Type B pancreatic cell (in vitro differentiated cells): ENCODE results near the gene REL. TPM values are rescaled to one million over a fixed set of nuclear protein-coding genes. Genes with fewer than 3 reads are reported as not detected.
"Not testable (repeated sequence)": the region's sequence is repeated elsewhere in the genome, so short reads cannot be mapped to it uniquely, and the experiment has no call there.

Experiments
- DNase-seq: peaks from one replicate; pipeline ENCODE4 v3.0.0; 2021; ENCODE audit warnings: mixed read lengths; ENCODE audit not compliant: unreplicated experiment; ENCODE audit errors: extremely low spot score
- H3K27ac Mint-ChIP-seq: 2 replicates; pipeline ENCODE4 v1.8.0; 2021; ENCODE audit warnings: mild to moderate bottlenecking, mixed read lengths
- H3K27me3 Mint-ChIP-seq: 2 replicates; pipeline ENCODE4 v1.8.0; 2021; ENCODE audit warnings: mixed read lengths
- H3K36me3 Mint-ChIP-seq: 2 replicates; pipeline ENCODE4 v1.8.0; 2021; ENCODE audit warnings: mixed read lengths
- H3K4me1 Mint-ChIP-seq: one replicate; pipeline ENCODE4 v1.8.0; 2021; ENCODE audit warnings: mixed read lengths; ENCODE audit not compliant: unreplicated experiment
- H3K4me3 Mint-ChIP-seq: 2 replicates; pipeline ENCODE4 v1.8.0; 2021; ENCODE audit warnings: mild to moderate bottlenecking, mixed read lengths
- H3K9me3 Mint-ChIP-seq: 2 replicates; pipeline ENCODE4 v1.8.0; 2021; ENCODE audit warnings: mixed read lengths
- CTCF ChIP-seq: fragments of 200-600 bp; sonication (generic); conservative IDR thresholded peaks from 2 replicates; pipeline ENCODE4 v1.5.0; 2021; ENCODE audit warnings: antibody characterized with exemption, mild to moderate bottlenecking
- total RNA-seq: library from RNA; stranded (reverse); gene quantifications from 2 replicates; pipeline ENCODE4 v1.2.1, GENCODE V29; 2021; ENCODE audit warnings: low replicate concordance

Gene REL
- total RNA-seq, 1 donor from 2014 or later, result 11.3 TPM

GRCh38 chr2:60855989-60856669, 25.2 kb upstream of the REL start:
- Mint-ChIP-seq H3K4me3 (no peak overlapping the region), H3K4me1 (no peaks in the 10 kb centered on the region), H3K9me3 (no peaks in the 10 kb centered on the region), H3K36me3 (no peaks in the 10 kb centered on the region), H3K27me3 (peaks cover 6% of the 10 kb centered on the region), H3K27ac (no peak overlapping the region)
- DNase-seq, result no peak
- TF ChIP-seq CTCF, result no peak

GRCh38 chr2:60857056-60857455, 24.3 kb upstream of the REL start:
- Mint-ChIP-seq H3K4me1 (no peaks in the 10 kb centered on the region), H3K27ac (no peak overlapping the region), H3K4me3 (no peak overlapping the region), H3K9me3 (no peaks in the 10 kb centered on the region), H3K27me3 (peaks cover 6% of the 10 kb centered on the region), H3K36me3 (no peaks in the 10 kb centered on the region)
- TF ChIP-seq CTCF, result no peak
- no peak for DNase-seq

GRCh38 chr2:60858897-60859311, 22.5 kb upstream of the REL start:
- no peak for TF ChIP-seq CTCF
- H3K36me3 Mint-ChIP-seq, result no peaks in the 10 kb centered on the region
- no peak for DNase-seq
- peaks cover under 1% of the 10 kb centered on the region for H3K27me3 Mint-ChIP-seq
- H3K4me1 Mint-ChIP-seq, result no peaks in the 10 kb centered on the region
- H3K9me3 Mint-ChIP-seq, result peaks cover 4% of the 10 kb centered on the region
- H3K4me3 Mint-ChIP-seq, result no peak overlapping the region
- no peak overlapping the region for H3K27ac Mint-ChIP-seq

GRCh38 chr2:60861736-60862135, 19.6 kb upstream of the REL start:
- Mint-ChIP-seq H3K4me1 (no peaks in the 10 kb centered on the region), H3K9me3 (peaks cover 4% of the 10 kb centered on the region), H3K27ac (no peak overlapping the region), H3K27me3 (no peaks in the 10 kb centered on the region), H3K4me3 (no peak overlapping the region), H3K36me3 (no peaks in the 10 kb centered on the region)
- DNase-seq, result peak; percentile 25
- no peak for TF ChIP-seq CTCF

GRCh38 chr2:60862642-60863041, 18.7 kb upstream of the REL start:
- H3K4me1 Mint-ChIP-seq, result no peaks in the 10 kb centered on the region
- no peak overlapping the region for H3K4me3 Mint-ChIP-seq
- H3K9me3 Mint-ChIP-seq, result peaks cover 4% of the 10 kb centered on the region
- no peak overlapping the region for H3K27ac Mint-ChIP-seq
- no peak for DNase-seq
- H3K27me3 Mint-ChIP-seq, result no peaks in the 10 kb centered on the region
- H3K36me3 Mint-ChIP-seq, result no peaks in the 10 kb centered on the region
- TF ChIP-seq CTCF, result no peak

- H3K9me3 Mint-ChIP-seq, H3K27me3 Mint-ChIP-seq, H3K27ac Mint-ChIP-seq, H3K4me3 Mint-ChIP-seq, DNase-seq, H3K4me1 Mint-ChIP-seq, H3K36me3 Mint-ChIP-seq: not testable (repeated sequence)
Observed at GRCh38 chr2:60865361-60865760, 16.0 kb upstream of the REL start.
